GM12878 (cell line): ENCODE data around the gene DDX52. TPM values are rescaled to one million over a fixed set of nuclear protein-coding genes. Genes with fewer than 3 reads are reported as not detected.

Experiments used
- ATF7 ChIP-seq: fragments of 450-650 bp; IDR thresholded peaks from 2 replicates; pipeline ENCODE4 v1.6.1; 2016; ENCODE audit warnings: low read depth, mild to moderate bottlenecking
- BACH1 ChIP-seq: fragments of 450-650 bp; IDR thresholded peaks from 2 replicates; pipeline ENCODE4 v1.6.1; 2017; ENCODE audit warnings: mild to moderate bottlenecking, borderline replicate concordance
- CUX1 ChIP-seq: IDR thresholded peaks from 2 replicates; pipeline ENCODE4 v1.6.1; 2012; ENCODE audit warnings: improper control_type of control experiment, low read depth, low read length; ENCODE audit not compliant: insufficient replicate concordance
- EED ChIP-seq: sonication (generic); IDR thresholded peaks from 2 replicates; pipeline ENCODE4 v1.6.1; 2016; ENCODE audit warnings: antibody characterized with exemption, low read depth
- KLF5 ChIP-seq: fragments of 450-650 bp; IDR thresholded peaks from 2 replicates; pipeline ENCODE4 v1.6.1; 2014; ENCODE audit warnings: mild to moderate bottlenecking; ENCODE audit not compliant: partially characterized antibody
- NBN ChIP-seq: fragments of 450-650 bp; IDR thresholded peaks from 2 replicates; pipeline ENCODE4 v1.6.1; 2016
- NFXL1 ChIP-seq: fragments of 450-650 bp; IDR thresholded peaks from 2 replicates; pipeline ENCODE4 v1.6.1; 2017; ENCODE audit warnings: antibody characterized with exemption, mild to moderate bottlenecking, borderline replicate concordance
- NKRF ChIP-seq: fragments of 450-650 bp; conservative IDR thresholded peaks from 2 replicates; pipeline ENCODE4 v1.6.1; 2017; ENCODE audit warnings: mild to moderate bottlenecking, moderate library complexity
- PKNOX1 ChIP-seq: fragments of 450-650 bp; IDR thresholded peaks from 2 replicates; pipeline ENCODE4 v1.6.1; 2016; ENCODE audit warnings: mild to moderate bottlenecking
- RB1 ChIP-seq: fragments of 450-650 bp; formaldehyde crosslinking; IDR thresholded peaks from 2 replicates; pipeline ENCODE4 v1.6.1; 2017; ENCODE audit warnings: mild to moderate bottlenecking, borderline replicate concordance
- SREBF2 ChIP-seq: IDR thresholded peaks from 2 replicates; pipeline ENCODE4 v1.6.1; 2012; ENCODE audit warnings: mild to moderate bottlenecking, low read length
- ZBTB11 ChIP-seq: fragments of 450-650 bp; formaldehyde crosslinking; IDR thresholded peaks from 2 replicates; pipeline ENCODE4 v1.5.0; 2022; ENCODE audit warnings: mild to moderate bottlenecking, missing genetic modification characterization
- ZBTB40 ChIP-seq: fragments of 450-650 bp; IDR thresholded peaks from 2 replicates; pipeline ENCODE4 v1.6.1; 2016; ENCODE audit warnings: mild to moderate bottlenecking, moderate library complexity, borderline replicate concordance
- polyA plus RNA-seq, 11 experiments: library from polyadenylated mRNA; depleted of rRNA in 4 of 11; unstranded in 6 of 11; stranded (reverse) in 5 of 11; fragments of >200 nt; fragmentation: Nextera tagmentation in 4 of 11; fragmentation: Illumina TruSeq in 1 of 11; extraction: Ambion mirVana in 4 of 11; extraction: Trizol in 1 of 11; gene quantifications; 1 replicate in 1 of 11; 2 replicates in 10 of 11; pipeline versions ENCODE4 v1.2.1 to v1.2.3, GENCODE V29; 2011 to 2016; ENCODE audit warnings: inconsistent platforms in 2 of 11, missing spikeins in 2 of 11, low read depth in 1 of 11
- total RNA-seq, 4 experiments: library from RNA; depleted of rRNA in 3 of 4; stranded (reverse); fragments of >200 nt in 3 of 4; fragmentation: Illumina TruSeq in 1 of 4; extraction: Trizol in 1 of 4; gene quantifications; 2 replicates each; pipeline versions ENCODE4 v1.2.1 to v1.2.3, GENCODE V29; 2013 to 2021

The DDX52 gene
- total and polyA plus RNA-seq, 10 of the 15 experiments (the other 5 are each of a cell fraction or from before 2014, with no cell fraction given), result 14.8 to 49.7 (median 26.3) TPM

GRCh38 chr17:37643118-37643766 lies at the start of gene DDX52 (continued):
- TF ChIP-seq CUX1 (no peak), NFXL1 (no peak), RB1 (no peak), PKNOX1 (peak; percentile 50), KLF5 (no peak), SREBF2 (no peak), NKRF (peak; percentile 67; the same call in 1 of the 2 replicates), EED (no peak), ZBTB40 (no peak), NBN (0 out of 2 replicates have a peak, but pooled peaks have one; percentile 58), ZBTB11 (CRISPR knock-in tag) (no peak), BACH1 (no peak), ATF7 (peak; percentile 32; the same call in 1 of the 2 replicates)
